DMS153 treated with DMSO at 0.1 percent for 48 hours (cell line): ENCODE data around the gene LMO1.

Experiments
- DNase-seq: peaks from one replicate; lab custom pipeline; 2025; ENCODE audit not compliant: unreplicated experiment; lab: John Stamatoyannopoulos, UW

Gene LMO1

GRCh38 chr11:8266246-8267241 lies 2.9 kb upstream of the LMO1 start:
- DNase-seq: no peak

DNA sequence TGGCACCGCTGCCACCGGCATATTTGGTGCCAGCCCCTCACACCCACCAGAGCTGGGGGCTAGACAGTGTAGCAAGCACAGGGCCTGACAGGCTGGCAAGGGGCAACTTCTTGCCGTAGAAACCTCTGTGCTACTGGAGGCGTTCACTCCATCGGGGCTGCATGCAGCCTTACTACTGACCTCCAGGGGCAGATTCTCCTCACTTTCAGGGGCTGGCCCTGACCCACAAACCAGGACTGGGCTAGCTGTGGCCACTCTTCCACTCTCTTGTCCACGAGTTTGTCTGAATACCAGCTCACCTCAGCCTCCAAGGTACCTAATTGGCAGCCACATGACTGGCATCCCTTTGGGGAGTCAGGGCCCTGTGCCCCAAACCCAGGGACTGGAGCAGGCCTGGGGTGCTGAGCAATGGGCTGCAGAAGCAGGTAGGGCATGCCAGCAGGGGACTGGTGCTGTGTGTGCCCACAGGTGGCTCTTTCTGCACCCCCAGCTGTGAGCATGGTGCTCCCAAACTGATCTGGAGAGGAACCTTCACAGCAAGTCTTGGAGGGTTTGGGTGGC lies 2.1 kb upstream of the LMO1 start:
- no peak for DNase-seq

DNA sequence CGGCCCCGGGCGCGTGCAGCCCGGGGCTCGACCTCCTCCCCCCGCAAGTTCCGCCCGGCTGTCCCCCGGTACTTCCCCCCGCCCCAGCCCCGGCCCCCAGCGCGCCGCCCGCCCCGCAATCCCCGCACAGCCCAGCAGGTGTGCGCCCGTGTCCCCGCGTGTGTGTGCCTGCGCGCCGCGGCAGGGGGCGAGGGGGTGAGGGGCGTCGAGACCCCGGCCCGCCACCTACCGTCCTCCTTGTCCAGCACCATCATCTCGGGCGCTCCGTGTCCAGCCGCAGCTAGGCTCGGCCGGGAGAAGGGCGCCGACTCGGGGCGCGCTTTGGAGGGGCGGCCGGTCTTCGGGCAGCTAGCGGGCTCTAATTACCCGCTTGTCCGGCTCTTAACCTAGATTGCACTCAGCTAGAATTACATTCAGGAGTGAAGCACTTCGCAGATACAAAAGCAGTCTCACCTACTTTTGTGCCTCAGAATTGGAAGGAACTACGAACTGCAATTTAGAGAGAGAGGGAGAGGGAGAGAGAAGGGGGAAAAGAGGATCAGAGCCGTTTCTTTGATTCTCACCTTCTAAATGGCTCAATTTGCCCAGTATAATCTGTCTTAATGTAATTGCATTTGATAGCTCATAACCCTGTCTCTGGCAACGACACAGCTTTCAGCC lies 439 bp downstream of the LMO1 start:
- DNase-seq: no peak

DNA sequence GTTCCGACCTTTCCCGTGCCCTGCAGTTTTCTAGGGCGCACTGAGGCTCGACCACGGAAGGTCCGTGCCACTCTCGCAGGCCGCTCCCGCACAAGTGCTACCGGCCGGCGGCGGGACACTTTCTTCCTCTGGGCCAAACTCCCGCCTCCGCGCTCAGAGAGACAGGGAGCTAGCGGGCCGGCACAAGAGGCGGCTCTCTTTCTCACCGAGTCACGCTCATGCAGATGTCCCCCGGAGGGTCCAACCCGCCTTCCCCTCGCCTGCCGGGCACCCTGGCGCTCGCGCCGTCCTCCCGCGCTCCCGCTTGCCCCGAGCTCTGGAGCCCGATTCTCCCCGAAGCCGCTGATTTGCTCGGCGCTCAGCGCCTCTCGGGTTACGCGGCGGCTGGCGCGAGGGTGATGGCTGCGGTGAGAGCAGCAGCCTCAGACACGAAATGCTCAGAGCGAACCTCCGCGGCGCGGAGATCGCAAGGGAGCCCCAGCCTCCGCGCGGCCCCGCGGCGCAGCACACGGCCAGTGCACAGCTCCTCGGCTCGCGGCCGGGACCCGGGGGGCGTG lies 1.0 kb downstream of the LMO1 start:
- DNase-seq: no peak

DNA sequence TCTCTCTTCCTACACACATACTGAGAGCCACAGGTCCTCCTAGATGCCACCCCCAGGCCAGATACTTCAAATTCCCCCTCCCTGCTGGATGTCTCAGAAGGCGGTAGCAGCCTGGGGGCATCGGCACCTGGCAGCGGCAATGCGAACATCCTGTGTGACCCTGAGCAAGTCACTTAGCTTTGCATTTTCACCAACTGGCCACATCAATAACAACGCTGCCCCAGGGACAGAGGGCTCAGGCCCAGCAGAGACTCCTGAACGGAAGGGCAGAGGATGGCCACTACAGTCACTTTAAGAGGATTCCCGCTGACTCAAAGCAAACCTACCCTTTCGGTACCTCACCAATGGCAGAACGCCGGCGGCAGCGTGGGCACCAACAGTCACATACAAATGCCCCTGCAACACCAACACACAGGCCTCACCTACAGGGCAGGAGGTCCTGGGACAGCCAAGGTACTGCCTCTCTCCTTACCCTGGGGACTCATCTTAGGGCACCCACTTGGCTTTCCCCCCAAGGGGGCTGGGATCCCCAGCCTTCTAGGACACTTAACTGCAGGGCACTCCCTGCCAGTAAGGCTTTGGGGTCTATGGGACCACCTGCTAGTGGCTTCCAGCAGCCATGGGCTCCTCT lies 1.6 kb downstream of the LMO1 start:
- no peak for DNase-seq

DNA sequence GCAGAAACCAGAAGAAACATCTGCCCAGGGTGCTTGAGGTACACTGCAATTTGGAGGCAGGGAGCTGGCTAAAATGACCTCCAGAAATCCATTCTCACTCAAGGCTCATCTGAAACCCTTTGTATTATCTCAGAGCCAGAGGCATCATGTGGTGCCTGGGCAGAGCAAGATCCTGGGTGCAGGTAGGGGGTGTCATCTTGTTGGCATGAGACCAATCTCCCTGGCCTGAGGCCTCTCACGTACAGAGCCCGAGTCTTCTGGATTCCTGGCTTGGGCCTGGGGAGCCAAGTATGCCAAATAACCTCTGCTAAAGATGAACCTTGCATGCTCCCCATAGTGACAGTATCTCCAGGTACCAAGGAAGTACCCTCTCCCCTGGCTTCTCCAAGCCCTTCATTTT lies 2.4 kb downstream of the LMO1 start:
- DNase-seq: no peak

DNA sequence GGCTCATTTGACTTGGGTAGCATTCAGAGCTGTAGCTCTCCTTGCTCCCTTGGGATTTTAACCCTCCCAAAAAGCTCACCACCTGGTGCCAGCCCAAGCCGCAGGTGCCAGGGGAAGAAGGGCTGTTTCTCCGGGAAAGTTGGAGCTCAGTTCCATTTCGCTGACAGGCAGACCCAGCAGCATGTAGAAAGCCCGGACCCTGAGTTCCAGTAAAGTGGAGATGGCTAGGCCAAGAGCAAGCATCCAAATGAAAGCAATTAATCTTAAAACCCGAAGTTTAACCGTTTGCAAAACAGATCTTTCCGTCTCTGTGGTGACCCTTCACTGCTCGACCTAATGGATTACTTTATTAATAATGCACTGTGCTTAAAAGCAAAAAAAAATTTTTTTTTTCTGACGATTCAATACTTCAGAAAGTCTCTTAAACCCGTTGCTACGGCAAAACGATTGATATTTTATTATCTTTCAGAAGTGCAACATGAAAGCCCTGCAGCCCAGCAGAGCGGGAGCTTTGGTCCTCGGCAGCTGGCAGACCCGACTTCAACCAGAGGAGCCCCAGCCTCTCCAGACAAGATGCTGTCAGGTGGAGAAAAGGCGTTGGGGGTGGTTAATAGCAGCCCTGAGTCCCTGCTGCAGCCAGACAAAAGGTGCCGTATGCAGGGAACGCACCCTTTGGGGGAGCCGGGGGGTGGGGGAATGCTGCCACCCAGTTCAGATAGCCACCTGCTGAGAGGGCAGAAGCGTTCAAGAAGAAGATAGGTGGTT lies 3.3 kb downstream of the LMO1 start:
- no peak for DNase-seq

DNA sequence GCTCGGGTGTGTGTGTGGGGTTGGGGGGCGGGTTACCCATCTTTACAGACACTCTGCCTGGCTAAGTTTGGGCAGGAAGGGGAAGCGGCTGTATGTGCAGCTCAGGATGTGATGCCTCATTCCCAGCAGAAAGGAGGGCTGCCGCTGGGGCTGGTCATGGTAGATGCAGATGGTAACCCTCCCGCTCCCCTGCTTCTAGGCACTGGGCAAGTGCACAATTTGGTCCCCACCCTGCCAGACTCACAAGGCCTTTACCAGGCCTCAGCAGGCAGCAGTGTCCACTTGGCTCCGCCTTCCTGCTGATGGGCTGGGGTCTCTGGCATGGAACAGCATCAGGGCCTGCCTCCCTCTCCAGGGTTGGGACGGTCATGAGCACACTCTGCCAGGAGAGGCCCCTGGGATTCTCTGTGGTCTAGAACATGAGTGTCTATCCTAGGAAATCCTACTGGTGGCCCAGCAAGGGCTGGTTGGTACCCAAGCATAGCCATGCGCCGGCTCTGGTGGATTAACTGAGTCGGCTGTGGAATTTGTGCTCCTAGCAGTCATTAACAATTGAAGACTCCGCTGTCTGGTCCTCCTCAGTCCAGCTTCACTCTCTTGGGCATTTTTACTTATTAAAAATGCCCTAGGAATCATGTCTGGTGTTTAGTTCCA lies 4.2 kb downstream of the LMO1 start:
- DNase-seq: no peak

GRCh38 chr11:8258784-8259183 lies 4.9 kb downstream of the LMO1 start:
- no peak for DNase-seq

- DNase-seq: no peak
These were observed 5.4 kb downstream of the LMO1 start for GRCh38 chr11:8258289-8258688.

GRCh38 chr11:8257003-8257664 lies 6.5 kb downstream of the LMO1 start:
- DNase-seq: no peak

GRCh38 chr11:8256271-8257002 lies 7.2 kb downstream of the LMO1 start:
- no peak for DNase-seq

DNA sequence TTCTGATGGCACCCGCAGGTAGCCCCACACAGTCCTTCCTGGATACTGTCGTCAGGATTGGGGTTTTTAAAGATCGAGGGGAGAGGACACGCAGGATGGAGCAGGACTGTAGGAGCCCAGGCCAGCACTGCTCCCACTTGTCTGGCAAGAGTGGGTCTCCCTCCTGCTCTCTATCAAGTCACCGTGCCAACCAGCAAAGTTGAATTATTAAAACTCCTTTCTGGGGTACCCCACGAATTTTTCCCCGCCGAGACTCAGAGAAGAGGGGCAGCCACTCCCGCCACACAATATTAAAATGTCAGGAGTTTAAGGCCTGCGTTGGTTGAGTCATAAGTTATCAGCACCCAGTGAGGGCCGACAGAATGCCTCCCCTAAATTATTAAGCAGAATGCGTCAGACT lies 10.1 kb downstream of the LMO1 start:
- DNase-seq: no peak

DNA sequence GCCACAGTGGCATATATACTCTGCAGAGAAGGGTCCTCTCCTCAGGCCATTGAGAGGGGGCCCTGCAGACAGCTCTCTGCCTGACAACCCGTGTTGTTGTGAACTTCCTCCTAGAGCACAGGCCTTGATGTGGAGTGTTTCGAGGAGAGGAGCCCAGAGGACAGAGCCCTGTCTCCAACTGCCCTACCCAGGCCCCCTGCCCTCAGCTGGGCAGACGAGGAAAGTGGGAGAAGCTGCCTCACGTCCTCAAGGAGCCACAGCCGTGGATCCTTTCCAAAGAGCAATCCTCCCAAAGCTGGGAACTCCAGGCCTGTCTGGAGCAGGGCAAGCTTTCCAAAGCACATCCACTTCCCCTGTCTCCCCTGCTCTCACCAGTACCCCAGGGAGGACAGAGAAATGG lies 10.7 kb downstream of the LMO1 start:
- DNase-seq: no peak

DNA sequence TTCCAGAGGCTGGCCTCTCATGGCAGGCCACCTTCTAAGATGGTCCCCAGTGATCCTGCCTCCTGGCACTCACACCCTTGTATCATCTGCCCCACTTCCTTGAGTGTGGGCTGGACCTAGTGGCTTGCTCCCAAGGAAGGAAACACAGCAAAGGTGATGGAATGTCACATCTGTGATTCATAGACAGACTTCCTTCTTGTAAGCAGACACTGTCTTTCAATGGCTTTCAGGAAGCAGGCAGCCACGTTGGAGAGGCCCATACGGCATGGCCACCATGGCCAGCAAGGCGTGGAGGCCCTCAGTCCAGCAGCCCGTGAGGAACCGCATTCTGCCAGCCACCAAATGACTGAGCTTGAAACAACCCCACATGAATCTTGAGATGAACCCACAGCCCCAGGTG lies 11.3 kb downstream of the LMO1 start:
- DNase-seq: no peak

- DNase-seq: no peak
These were observed 11.9 kb downstream of the LMO1 start for GRCh38 chr11:8251616-8252295.

- no peak for DNase-seq
These were observed 12.6 kb downstream of the LMO1 start for GRCh38 chr11:8250981-8251615.

DNA sequence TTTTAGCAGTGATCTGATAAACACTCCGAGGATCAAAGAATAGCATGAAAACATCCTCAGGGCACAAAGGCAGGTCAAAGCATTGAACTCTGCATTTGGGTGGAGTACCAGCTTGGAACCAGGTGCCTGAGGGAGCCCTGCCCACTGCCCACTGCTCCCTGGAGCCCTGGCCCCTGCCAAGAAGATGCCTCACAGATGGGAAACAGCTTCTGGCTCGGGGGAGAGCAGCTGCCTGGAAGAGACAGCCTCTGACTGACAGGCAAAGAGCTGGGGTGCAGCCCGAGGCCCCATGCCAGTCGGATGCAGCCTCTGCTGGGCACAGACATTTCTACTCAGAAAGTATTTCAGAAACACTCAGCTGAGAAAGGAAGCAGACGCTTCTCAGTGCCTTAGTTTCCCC lies 13.2 kb downstream of the LMO1 start:
- no peak for DNase-seq
